Parathyroid adenoma (tissue), 2 donors: ENCODE results near the gene GRK1.

Source experiments
- H2AFZ ChIP-seq: fragments of 300-600 bp; sonication (generic); one replicate; pipeline ENCODE4 v1.7.0; 2017; ENCODE audit warnings: antibody characterized with exemption, mild to moderate bottlenecking
- H3K27ac ChIP-seq: fragments of 300-600 bp; sonication (generic); one replicate; pipeline ENCODE4 v1.7.0; 2017
- H3K27me3 ChIP-seq: fragments of 300-600 bp; sonication (generic); one replicate; pipeline ENCODE4 v1.7.0; 2017; ENCODE audit warnings: low read length; ENCODE audit not compliant: control insufficient read depth, insufficient read depth
- H3K36me3 ChIP-seq: fragments of 300-600 bp; sonication (generic); one replicate; pipeline ENCODE4 v1.7.0; 2017; ENCODE audit warnings: low read length; ENCODE audit not compliant: control insufficient read depth, insufficient read depth
- H3K4me1 ChIP-seq: fragments of 300-600 bp; sonication (generic); one replicate; pipeline ENCODE4 v1.7.0; 2017; ENCODE audit warnings: control low read depth
- H3K4me2 ChIP-seq: fragments of 300-600 bp; sonication (generic); one replicate; pipeline ENCODE4 v1.7.0; 2017; ENCODE audit warnings: low read length
- H3K4me3 ChIP-seq: fragments of 300-600 bp; sonication (generic); one replicate; pipeline ENCODE4 v1.7.0; 2017; ENCODE audit warnings: low read depth, low read length
- H3K79me2 ChIP-seq: fragments of 300-600 bp; sonication (generic); one replicate; pipeline ENCODE4 v1.7.0; 2017; ENCODE audit warnings: control low read depth
- H3K9ac ChIP-seq: fragments of 300-600 bp; sonication (generic); one replicate; pipeline ENCODE4 v1.7.0; 2017; ENCODE audit warnings: mild to moderate bottlenecking
- H3K9me3 ChIP-seq: fragments of 300-600 bp; sonication (generic); one replicate; pipeline ENCODE4 v1.7.0; 2017; ENCODE audit warnings: low read length; ENCODE audit not compliant: control insufficient read depth
- CTCF ChIP-seq: fragments of 300-600 bp; sonication (generic); IDR thresholded peaks from one replicate; pipeline ENCODE4 v1.7.0; 2017; ENCODE audit warnings: antibody characterized with exemption, mild to moderate bottlenecking
- donor health status: primary hyperparathyroidism.

GRK1 gene

GRCh38 chr13:113647351-113648215 lies 19.4 kb upstream of the GRK1 start:
- peak overlapping the region; percentile 42 for H3K4me2 ChIP-seq
- H3K9ac ChIP-seq = no peak overlapping the region
- H3K4me3 ChIP-seq = no peak overlapping the region
- no peaks in the 10 kb centered on the region for H3K36me3 ChIP-seq
- H3K9me3 ChIP-seq = no peaks in the 10 kb centered on the region
- no peak for TF ChIP-seq CTCF
- H3K79me2 ChIP-seq = no peaks in the 10 kb centered on the region
- no peak overlapping the region for H2AFZ ChIP-seq
- peaks cover 11% of the 10 kb centered on the region for H3K4me1 ChIP-seq
- H3K27me3 ChIP-seq = no peaks in the 10 kb centered on the region
- H3K27ac ChIP-seq = peak overlapping the region; percentile 63

GRCh38 chr13:113648216-113648610 lies 18.8 kb upstream of the GRK1 start:
- Histone ChIP-seq H3K36me3 (no peaks in the 10 kb centered on the region), H3K27ac (peak overlapping the region; percentile 63), H3K9me3 (no peaks in the 10 kb centered on the region), H3K4me3 (no peak overlapping the region), H3K4me1 (peaks cover 6% of the 10 kb centered on the region), H3K27me3 (no peaks in the 10 kb centered on the region), H3K4me2 (no peak overlapping the region), H2AFZ (no peak overlapping the region), H3K9ac (no peak overlapping the region), H3K79me2 (no peaks in the 10 kb centered on the region)
- TF ChIP-seq CTCF = no peak

- no peak for TF ChIP-seq CTCF
- Histone ChIP-seq H3K27ac (no peak overlapping the region), H3K27me3 (no peaks in the 10 kb centered on the region), H3K4me3 (no peak overlapping the region), H3K4me2 (no peak overlapping the region), H3K79me2 (no peaks in the 10 kb centered on the region), H3K9ac (no peak overlapping the region), H3K4me1 (peaks cover 4% of the 10 kb centered on the region), H2AFZ (no peak overlapping the region), H3K9me3 (no peaks in the 10 kb centered on the region), H3K36me3 (no peaks in the 10 kb centered on the region)
Observed at GRCh38 chr13:113649212-113649611, 17.8 kb upstream of the GRK1 start.

GRCh38 chr13:113650275-113650674 lies 16.7 kb upstream of the GRK1 start:
- no peaks in the 10 kb centered on the region for H3K79me2 ChIP-seq
- H2AFZ ChIP-seq = no peak overlapping the region
- no peak for TF ChIP-seq CTCF
- H3K27me3 ChIP-seq = no peaks in the 10 kb centered on the region
- H3K4me3 ChIP-seq = no peak overlapping the region
- no peak overlapping the region for H3K4me2 ChIP-seq
- H3K27ac ChIP-seq = no peak overlapping the region
- H3K9ac ChIP-seq = no peak overlapping the region
- no peaks in the 10 kb centered on the region for H3K36me3 ChIP-seq
- no peaks in the 10 kb centered on the region for H3K9me3 ChIP-seq
- H3K4me1 ChIP-seq = peaks cover 7% of the 10 kb centered on the region

- H2AFZ ChIP-seq = no peak overlapping the region
- H3K4me3 ChIP-seq = no peak overlapping the region
- no peak overlapping the region for H3K4me2 ChIP-seq
- H3K9ac ChIP-seq = no peak overlapping the region
- H3K79me2 ChIP-seq = no peaks in the 10 kb centered on the region
- H3K27me3 ChIP-seq = no peaks in the 10 kb centered on the region
- no peak overlapping the region for H3K27ac ChIP-seq
- H3K9me3 ChIP-seq = no peaks in the 10 kb centered on the region
- peaks cover 10% of the 10 kb centered on the region for H3K4me1 ChIP-seq
- TF ChIP-seq CTCF = no peak
- no peaks in the 10 kb centered on the region for H3K36me3 ChIP-seq
Observed at GRCh38 chr13:113650731-113651148, 16.3 kb upstream of the GRK1 start.
